Ovary (tissue), 3 donors: ENCODE measurements around the gene TMEM86B.

Experiments
- CTCF ChIP-seq, 3 donors: fragments of 450-650 bp in 2 of 3; fragments of 200-600 bp in 1 of 3; IDR thresholded peaks; one replicate each; pipeline versions ENCODE4 v1.5.1 to v1.8.0; 2016 to 2022; ENCODE audit warnings: antibody characterized with exemption in 3 of 3, mild to moderate bottlenecking in 1 of 3
- EP300 ChIP-seq: sonication (generic); formaldehyde crosslinking; IDR thresholded peaks from one replicate; pipeline ENCODE4 v1.6.1; 2017; ENCODE audit warnings: antibody characterized with exemption
- POLR2A ChIP-seq: fragments of 450-650 bp; IDR thresholded peaks from one replicate; pipeline ENCODE4 v1.6.1; 2017; ENCODE audit warnings: antibody characterized with exemption, mild to moderate bottlenecking, moderate library complexity
- donor health status: DM: no; HTN: no; CAD: no.

- TF ChIP-seq CTCF (IDR thresholded peaks at IDR 0.05): no peak
- no peak for TF ChIP-seq POLR2A
- TF ChIP-seq EP300: no peak
Observed at GRCh38 chr19:55228015-55228391, 560 bp downstream of the TMEM86B start.
